WTC11 (cell line): ENCODE measurements around the gene SYPL2.

Source experiments
- ATF3 ChIP-seq: sonication (generic); formaldehyde crosslinking; conservative IDR thresholded peaks from 2 replicates; pipeline ENCODE4 v1.8.1; 2022; ENCODE audit warnings: mild to moderate bottlenecking, missing genetic modification reagents
- CREB1 ChIP-seq: sonication (generic); formaldehyde crosslinking; IDR thresholded peaks from 2 replicates; pipeline ENCODE4 v1.8.0; 2023; ENCODE audit warnings: mild to moderate bottlenecking, missing genetic modification reagents
- ESRRA ChIP-seq: sonication (generic); formaldehyde crosslinking; IDR thresholded peaks from 2 replicates; pipeline ENCODE4 v1.8.1; 2022; ENCODE audit warnings: mild to moderate bottlenecking, missing genetic modification reagents, borderline replicate concordance
- NR1H2 ChIP-seq: sonication (generic); formaldehyde crosslinking; IDR thresholded peaks from 2 replicates; pipeline ENCODE4 v1.9.0; 2021; ENCODE audit warnings: mild to moderate bottlenecking, moderate library complexity, missing genetic modification reagents
- PRRX2 ChIP-seq: fragments of 250-450 bp; sonication (Bioruptor Pico); IDR thresholded peaks from 2 replicates; pipeline ENCODE4 v1.8.0; 2021; ENCODE audit warnings: mild to moderate bottlenecking
- RORB ChIP-seq: fragments of 250-450 bp; sonication (Bioruptor Pico); IDR thresholded peaks from 2 replicates; pipeline ENCODE4 v1.9.0; 2021; ENCODE audit warnings: mild to moderate bottlenecking
- USF1 ChIP-seq: sonication (generic); formaldehyde crosslinking; IDR thresholded peaks from 2 replicates; pipeline ENCODE4 v1.8.0; 2022; ENCODE audit warnings: mild to moderate bottlenecking, missing genetic modification reagents
- TF ChIP-seq, protein P1 (sequence below): fragments of 200-600 bp; IDR thresholded peaks from 2 replicates; pipeline ENCODE4 v1.8.0; 2022; ENCODE audit warnings: antibody characterized with exemption

GRCh38 chr1:109447524-109447923 is 18.8 kb upstream of the SYPL2 start:
- no peak for TF ChIP-seq NR1H2 (CRISPR knock-in tag)
- TF ChIP-seq, protein P1, sequence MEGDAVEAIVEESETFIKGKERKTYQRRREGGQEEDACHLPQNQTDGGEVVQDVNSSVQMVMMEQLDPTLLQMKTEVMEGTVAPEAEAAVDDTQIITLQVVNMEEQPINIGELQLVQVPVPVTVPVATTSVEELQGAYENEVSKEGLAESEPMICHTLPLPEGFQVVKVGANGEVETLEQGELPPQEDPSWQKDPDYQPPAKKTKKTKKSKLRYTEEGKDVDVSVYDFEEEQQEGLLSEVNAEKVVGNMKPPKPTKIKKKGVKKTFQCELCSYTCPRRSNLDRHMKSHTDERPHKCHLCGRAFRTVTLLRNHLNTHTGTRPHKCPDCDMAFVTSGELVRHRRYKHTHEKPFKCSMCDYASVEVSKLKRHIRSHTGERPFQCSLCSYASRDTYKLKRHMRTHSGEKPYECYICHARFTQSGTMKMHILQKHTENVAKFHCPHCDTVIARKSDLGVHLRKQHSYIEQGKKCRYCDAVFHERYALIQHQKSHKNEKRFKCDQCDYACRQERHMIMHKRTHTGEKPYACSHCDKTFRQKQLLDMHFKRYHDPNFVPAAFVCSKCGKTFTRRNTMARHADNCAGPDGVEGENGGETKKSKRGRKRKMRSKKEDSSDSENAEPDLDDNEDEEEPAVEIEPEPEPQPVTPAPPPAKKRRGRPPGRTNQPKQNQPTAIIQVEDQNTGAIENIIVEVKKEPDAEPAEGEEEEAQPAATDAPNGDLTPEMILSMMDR: no peak
- TF ChIP-seq RORB (CRISPR knock-in tag): no peak
- no peak for TF ChIP-seq PRRX2 (CRISPR knock-in tag)
- no peak for TF ChIP-seq ATF3
- TF ChIP-seq USF1 (CRISPR knock-in tag): no peak
- no peak for TF ChIP-seq CREB1 (CRISPR knock-in tag)
- TF ChIP-seq ESRRA (CRISPR knock-in tag): no peak
